T-helper 1 cell treated with Interleukin-12 subunit alpha and Interleukin-12 subunit beta and Interleukin-4 antibody, amounts not matched to agents 30 ng/mL and 1 ng/mL, for 36 hours (primary cell): ENCODE data around the gene FBXW4. TPM values are rescaled to one million over a fixed set of nuclear protein-coding genes. Genes with fewer than 3 reads are reported as not detected.

ENCODE experiments used
- intact Hi-C: fragments of 100-400 bp; cut with micrococcal nuclease; formaldehyde crosslinking; loops from one replicate; pipeline ENCODE4 v1.15.1; 2024
- total RNA-seq: library from RNA; stranded (reverse); gene quantifications from 2 replicates; pipeline ENCODE4 v1.2.3, GENCODE V29; 2022

Gene FBXW4
- 44.0 and 44.2 TPM in 2 replicates for total RNA-seq

GRCh38 chr10:101694674-101695403 is at the start of gene FBXW4:
Gene FBXW4, minus strand, starts transcription at chr10:101695170. Its CDS starts 65 bp downstream, at chr10:101695105.
- intact Hi-C loops: loop anchor here (1.0 to 10.0 kb wide), 8 partner anchors 8 to 708 kb away; partner anchors contain the start of genes ARMH3, KAZALD1, MRPL43 and PDZD7

- intact Hi-C loops: no loop called here
Measured at GRCh38 chr10:101744267-101744666, 49.3 kb upstream of the FBXW4 start.

GRCh38 chr10:101741938-101742337 is 47.0 kb upstream of the FBXW4 start:
- intact Hi-C loops: no loop called here

- intact Hi-C loops: loop anchor here (1.0 kb wide), 1 partner anchor 9 kb away; no protein-coding TSS in a partner anchor
Measured at GRCh38 chr10:101736666-101737065, 41.7 kb upstream of the FBXW4 start.

GRCh38 chr10:101732096-101732495 is 37.1 kb upstream of the FBXW4 start:
- intact Hi-C loops: no loop called here

- intact Hi-C loops: no loop called here
Measured at GRCh38 chr10:101726115-101726387, 31.1 kb upstream of the FBXW4 start.

GRCh38 chr10:101725296-101726114 is 30.5 kb upstream of the FBXW4 start:
- intact Hi-C loops: no loop called here

GRCh38 chr10:101724446-101724845 is 29.5 kb upstream of the FBXW4 start:
- intact Hi-C loops: no loop called here

- intact Hi-C loops: no loop called here
Measured at GRCh38 chr10:101723176-101723575, 28.2 kb upstream of the FBXW4 start.

GRCh38 chr10:101721806-101722205 is 26.8 kb upstream of the FBXW4 start:
- intact Hi-C loops: loop anchor here (1.0 kb wide), 1 partner anchor 120 kb away; no protein-coding TSS in a partner anchor

- intact Hi-C loops: loop anchor here (1.0 kb wide), 1 partner anchor 118 kb away; no protein-coding TSS in a partner anchor
Measured at GRCh38 chr10:101720606-101721230, 25.7 kb upstream of the FBXW4 start.

- intact Hi-C loops: no loop called here
Measured at GRCh38 chr10:101718690-101719275, 23.8 kb upstream of the FBXW4 start.

GRCh38 chr10:101716891-101717659 is 22.1 kb upstream of the FBXW4 start:
- intact Hi-C loops: no loop called here

- intact Hi-C loops: no loop called here
Measured at GRCh38 chr10:101712997-101713396, 18.0 kb upstream of the FBXW4 start.

GRCh38 chr10:101710793-101711192 is 15.8 kb upstream of the FBXW4 start:
- intact Hi-C loops: no loop called here

GRCh38 chr10:101710059-101710695 is 15.2 kb upstream of the FBXW4 start:
- intact Hi-C loops: no loop called here

- intact Hi-C loops: loop anchor here (2.0 kb wide), 1 partner anchor 15 kb away; the partner anchor contains the start of gene FBXW4
Measured at GRCh38 chr10:101709359-101710058, 14.5 kb upstream of the FBXW4 start.

- intact Hi-C loops: loop anchor here (2.0 kb wide), 1 partner anchor 14 kb away; the partner anchor contains the start of gene FBXW4
Measured at GRCh38 chr10:101708870-101709269, 13.9 kb upstream of the FBXW4 start.

GRCh38 chr10:101708073-101708472 is 13.1 kb upstream of the FBXW4 start:
- intact Hi-C loops: loop anchor here (2.0 kb wide), 1 partner anchor 13 kb away; the partner anchor contains the start of gene FBXW4
